GM18907 (cell line): Measurements from ENCODE around the gene WASF3.

Experiments used
- ATAC-seq: cut with Tn5 transposase; IDR thresholded peaks from one replicate; pipeline ENCODE4 v1.9.1; 2021; ENCODE audit warnings: mild to moderate bottlenecking, moderate library complexity; ENCODE audit not compliant: unreplicated experiment

Gene WASF3

GRCh38 chr13:26557393-26558073 lies at the start of gene WASF3:
WASF3 (plus strand) TSS chr13:26557683; CDS start chr13:26642271, 84,588 bp downstream.
- ATAC-seq: peak; percentile 98

- ATAC-seq: no peak
Measured at GRCh38 chr13:26508885-26509284, 48.6 kb upstream of the WASF3 start.

GRCh38 chr13:26509491-26509890 lies 48.0 kb upstream of the WASF3 start:
- ATAC-seq: no peak

GRCh38 chr13:26513931-26514330 lies 43.6 kb upstream of the WASF3 start:
- no peak for ATAC-seq

GRCh38 chr13:26515721-26516120 lies 41.8 kb upstream of the WASF3 start:
- ATAC-seq: no peak

GRCh38 chr13:26517936-26518335 lies 39.5 kb upstream of the WASF3 start:
- ATAC-seq: no peak

GRCh38 chr13:26518451-26518959 lies 39.0 kb upstream of the WASF3 start:
- ATAC-seq: no peak

- ATAC-seq: no peak
Measured at GRCh38 chr13:26522571-26522970, 34.9 kb upstream of the WASF3 start.

GRCh38 chr13:26523007-26523406 lies 34.5 kb upstream of the WASF3 start:
- no peak for ATAC-seq

- ATAC-seq: no peak
Measured at GRCh38 chr13:26525528-26525927, 32.0 kb upstream of the WASF3 start.

GRCh38 chr13:26526702-26527216 lies 30.7 kb upstream of the WASF3 start:
- no peak for ATAC-seq

GRCh38 chr13:26528527-26528926 lies 29.0 kb upstream of the WASF3 start:
- ATAC-seq: no peak

GRCh38 chr13:26529441-26529840 lies 28.0 kb upstream of the WASF3 start:
- no peak for ATAC-seq

GRCh38 chr13:26531742-26532141 lies 25.7 kb upstream of the WASF3 start:
- ATAC-seq: no peak

GRCh38 chr13:26534036-26534726 lies 23.3 kb upstream of the WASF3 start:
- ATAC-seq: no peak

- no peak for ATAC-seq
Measured at GRCh38 chr13:26538363-26539317, 18.8 kb upstream of the WASF3 start.

- ATAC-seq: no peak
Measured at GRCh38 chr13:26539738-26540292, 17.7 kb upstream of the WASF3 start.

GRCh38 chr13:26540334-26540733 lies 17.1 kb upstream of the WASF3 start:
- no peak for ATAC-seq

- ATAC-seq: no peak
Measured at GRCh38 chr13:26541041-26541440, 16.4 kb upstream of the WASF3 start.

- no peak for ATAC-seq
Measured at GRCh38 chr13:26541678-26542568, 15.6 kb upstream of the WASF3 start.
